Stimulated activated CD4-positive, alpha-beta T cell treated with anti-CD3 and anti-CD28 coated beads, Interleukin-2, amount 100 ng/mL, for 48 hours (primary cell): ENCODE results near the gene AUTS2.

Experiments
- DNase-seq, 2 donors: peaks; one replicate each; pipeline ENCODE4 v3.0.0-alpha.2; 2020

AUTS2 gene

GRCh38 chr7:69600710-69601519 is 2.6 kb downstream of the AUTS2 start:
- no peak for DNase-seq

- DNase-seq = no peak
Measured at GRCh38 chr7:69602522-69602921, 4.2 kb downstream of the AUTS2 start.

GRCh38 chr7:69603351-69603750 is 5.1 kb downstream of the AUTS2 start:
- no peak for DNase-seq

- DNase-seq = no peak
Measured at GRCh38 chr7:69603937-69604494, 5.7 kb downstream of the AUTS2 start.

GRCh38 chr7:69605070-69605469 is 6.8 kb downstream of the AUTS2 start:
- DNase-seq = no peak

GRCh38 chr7:69605546-69605945 is 7.3 kb downstream of the AUTS2 start:
- no peak for DNase-seq

GRCh38 chr7:69608049-69608448 is 9.8 kb downstream of the AUTS2 start:
- DNase-seq = no peak

- no peak for DNase-seq
Measured at GRCh38 chr7:69608878-69609277, 10.6 kb downstream of the AUTS2 start.

- no peak for DNase-seq
Measured at GRCh38 chr7:69609541-69610373, 11.5 kb downstream of the AUTS2 start.

- no peak for DNase-seq
Measured at GRCh38 chr7:69610374-69611084, 12.3 kb downstream of the AUTS2 start.

- no peak for DNase-seq
Measured at GRCh38 chr7:69612981-69613380, 14.7 kb downstream of the AUTS2 start.

GRCh38 chr7:69613846-69614245 is 15.6 kb downstream of the AUTS2 start:
- no peak for DNase-seq

GRCh38 chr7:69615685-69616084 is 17.4 kb downstream of the AUTS2 start:
- no peak for DNase-seq

GRCh38 chr7:69617364-69617763 is 19.1 kb downstream of the AUTS2 start:
- no peak for DNase-seq

- no peak for DNase-seq
Measured at GRCh38 chr7:69619054-69619453, 20.8 kb downstream of the AUTS2 start.

- no peak for DNase-seq
Measured at GRCh38 chr7:69619635-69620034, 21.4 kb downstream of the AUTS2 start.

GRCh38 chr7:69620063-69620462 is 21.8 kb downstream of the AUTS2 start:
- no peak for DNase-seq

GRCh38 chr7:69620650-69621049 is 22.4 kb downstream of the AUTS2 start:
- DNase-seq = no peak

- DNase-seq = no peak
Measured at GRCh38 chr7:69622014-69622835, 23.9 kb downstream of the AUTS2 start.

GRCh38 chr7:69622960-69623359 is 24.7 kb downstream of the AUTS2 start:
- DNase-seq = no peak

- DNase-seq = no peak
Measured at GRCh38 chr7:69624435-69625230, 26.4 kb downstream of the AUTS2 start.
